Measurements from ENCODE around the gene SPO11.

Gene SPO11

GRCh38 chr20:57392512-57393271 lies 63.1 kb downstream of the SPO11 start:
- peak; percentile 82 for DNase-seq

Data from activated effector memory CD4-positive, alpha-beta T cell treated with Interleukin-2 at 50 U/mL for 16 hours (primary cell).